HG02571 (cell line): Measurements from ENCODE around the gene CDYL.
"Not testable (repeated sequence)": the region's sequence is repeated elsewhere in the genome, so short reads cannot be mapped to it uniquely, and the experiment has no call there.

Source experiments
- ATAC-seq: cut with Tn5 transposase; IDR thresholded peaks from one replicate; pipeline ENCODE4 v1.9.1; 2021; ENCODE audit warnings: mild to moderate bottlenecking, moderate library complexity; ENCODE audit not compliant: unreplicated experiment

The CDYL gene

GRCh38 chr6:4829089-4829488 lies 52.9 kb downstream of the CDYL start:
- no peak for ATAC-seq

GRCh38 chr6:4835540-4835939 lies 59.3 kb downstream of the CDYL start:
- not testable (repeated sequence) for ATAC-seq

DNA sequence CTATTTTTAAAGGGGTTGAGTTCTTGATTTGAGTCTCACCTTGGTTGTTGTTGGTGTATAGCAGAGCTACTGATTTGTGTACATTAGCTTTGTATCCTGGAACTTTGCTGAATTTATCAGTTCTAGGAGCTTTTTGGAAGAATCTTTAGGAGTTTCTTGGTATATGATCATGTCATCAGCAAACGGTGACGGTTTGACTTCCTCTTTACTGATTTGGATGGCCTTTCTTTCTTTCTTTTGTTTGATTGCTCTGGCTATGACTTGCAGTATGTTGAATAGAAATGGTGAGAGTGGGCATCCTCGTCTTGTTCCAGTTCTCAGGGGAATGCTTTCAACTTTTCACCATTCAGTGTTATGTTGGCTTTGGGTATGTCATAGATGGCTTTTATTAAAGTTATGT lies 64.0 kb downstream of the CDYL start:
- no peak for ATAC-seq

DNA sequence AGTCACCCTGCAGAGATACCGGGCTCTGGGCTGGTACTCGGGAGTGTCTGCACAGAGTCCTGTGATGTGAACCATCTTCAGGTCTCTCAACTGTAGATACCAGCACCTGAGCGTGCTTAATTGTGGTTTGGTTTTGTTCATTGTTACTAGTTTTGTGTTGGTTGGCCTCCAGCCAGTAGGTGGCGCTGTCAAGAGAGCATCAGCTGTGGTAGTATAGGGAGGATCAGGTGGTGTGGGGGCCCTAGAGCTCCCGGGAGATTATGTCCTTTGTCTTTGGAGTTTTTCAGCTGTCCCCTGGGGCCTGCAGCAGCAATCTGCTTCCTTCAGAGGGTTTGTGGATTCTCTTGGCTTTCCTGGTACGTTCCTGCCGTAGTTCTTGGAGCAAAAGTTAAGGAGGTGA lies 67.9 kb downstream of the CDYL start:
- no peak for ATAC-seq

GRCh38 chr6:4846387-4846786 lies 70.2 kb downstream of the CDYL start:
- no peak for ATAC-seq

DNA sequence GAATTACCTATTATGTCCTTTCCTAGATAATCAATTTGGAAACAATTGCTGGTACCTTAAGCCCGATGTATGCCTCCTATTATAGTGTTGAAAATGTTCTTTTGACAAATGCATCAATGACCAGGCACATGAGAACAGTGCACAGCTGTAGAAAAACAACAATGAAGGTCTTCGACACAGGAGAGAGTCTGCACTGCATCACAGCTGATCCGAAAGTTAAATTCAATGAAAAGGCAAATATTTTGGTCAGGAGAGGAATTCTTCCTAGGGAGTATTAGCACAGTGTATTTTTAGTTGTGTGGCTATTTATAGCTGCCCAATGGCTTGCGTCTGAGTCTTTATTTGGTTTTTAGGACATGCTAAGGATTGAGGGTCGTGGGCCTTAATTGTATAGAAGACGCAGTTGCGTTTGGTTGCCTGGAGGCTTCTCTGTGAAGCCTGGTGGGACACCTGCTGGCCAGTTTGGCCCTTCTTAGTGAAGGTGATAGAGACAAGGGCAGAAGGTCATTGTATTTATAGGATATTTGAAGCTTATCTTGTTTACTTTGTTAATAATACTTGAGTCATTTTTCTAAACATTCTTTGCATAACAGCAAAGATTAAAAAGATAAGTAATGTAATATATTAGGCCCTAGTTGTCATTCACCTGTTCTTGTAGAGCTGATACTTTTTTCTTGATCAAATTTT lies 72.3 kb downstream of the CDYL start:
- no peak for ATAC-seq

GRCh38 chr6:4849226-4850022 lies 73.2 kb downstream of the CDYL start:
- no peak for ATAC-seq

GRCh38 chr6:4851035-4851434 lies 74.8 kb downstream of the CDYL start:
- ATAC-seq = no peak

DNA sequence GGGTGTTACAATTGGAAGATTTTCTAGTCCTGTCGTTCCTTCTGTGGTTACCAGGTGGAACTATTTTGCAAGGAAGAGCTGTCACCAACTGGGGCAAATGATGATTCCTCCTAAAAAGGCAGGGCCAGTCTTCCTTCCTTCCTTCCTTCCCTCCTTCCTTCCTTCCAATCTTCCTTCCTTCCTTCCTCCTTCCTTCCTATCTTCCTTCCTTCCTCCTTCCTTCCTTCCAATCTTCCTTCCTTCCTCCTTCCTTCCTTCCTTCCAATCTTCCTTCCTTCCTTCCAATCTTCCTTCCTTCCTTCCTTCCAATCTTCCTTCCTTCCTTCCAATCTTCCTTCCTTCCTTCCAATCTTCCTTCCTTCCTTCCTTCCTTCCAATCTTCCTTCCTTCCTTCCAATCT lies 76.0 kb downstream of the CDYL start:
- not testable (repeated sequence) for ATAC-seq

DNA sequence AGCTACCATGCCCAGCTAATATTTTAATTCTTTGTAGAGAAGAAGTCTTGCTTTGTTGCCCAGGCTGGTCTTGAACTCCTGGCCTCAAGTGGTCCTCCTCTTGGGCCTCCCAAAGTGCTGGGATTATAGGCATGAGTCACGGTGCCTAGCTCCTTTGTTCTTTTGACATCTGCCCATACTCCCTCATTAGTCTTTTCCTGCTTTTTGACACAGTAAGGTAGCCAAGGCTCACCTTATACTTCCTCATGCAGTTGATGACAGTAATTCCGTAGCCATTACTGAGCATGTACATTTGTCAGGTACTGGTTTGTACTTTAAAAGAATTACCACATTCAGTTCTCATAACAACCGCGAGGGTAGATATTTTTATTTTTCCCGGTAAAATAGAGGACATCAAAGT lies 76.7 kb downstream of the CDYL start:
- no peak for ATAC-seq

DNA sequence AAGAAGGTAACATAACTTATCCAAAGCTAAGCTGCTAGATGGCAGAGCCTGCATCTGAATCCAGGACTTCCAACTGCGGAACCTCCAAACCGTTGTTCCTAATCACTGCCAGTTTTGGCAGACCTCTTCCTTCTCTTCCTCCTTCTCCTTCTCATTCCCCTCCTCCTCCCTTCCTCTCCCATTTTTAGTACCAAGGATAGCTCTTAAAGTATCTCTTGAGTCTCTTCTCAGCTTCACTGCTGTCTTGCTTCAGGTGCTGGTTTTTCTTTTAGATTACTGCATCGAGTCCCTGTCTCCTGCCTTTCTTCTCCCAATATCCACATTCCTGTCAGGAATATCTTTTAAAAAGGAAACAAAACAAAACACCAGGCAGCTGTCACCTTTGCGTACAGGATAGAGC lies 77.1 kb downstream of the CDYL start:
- no peak for ATAC-seq

DNA sequence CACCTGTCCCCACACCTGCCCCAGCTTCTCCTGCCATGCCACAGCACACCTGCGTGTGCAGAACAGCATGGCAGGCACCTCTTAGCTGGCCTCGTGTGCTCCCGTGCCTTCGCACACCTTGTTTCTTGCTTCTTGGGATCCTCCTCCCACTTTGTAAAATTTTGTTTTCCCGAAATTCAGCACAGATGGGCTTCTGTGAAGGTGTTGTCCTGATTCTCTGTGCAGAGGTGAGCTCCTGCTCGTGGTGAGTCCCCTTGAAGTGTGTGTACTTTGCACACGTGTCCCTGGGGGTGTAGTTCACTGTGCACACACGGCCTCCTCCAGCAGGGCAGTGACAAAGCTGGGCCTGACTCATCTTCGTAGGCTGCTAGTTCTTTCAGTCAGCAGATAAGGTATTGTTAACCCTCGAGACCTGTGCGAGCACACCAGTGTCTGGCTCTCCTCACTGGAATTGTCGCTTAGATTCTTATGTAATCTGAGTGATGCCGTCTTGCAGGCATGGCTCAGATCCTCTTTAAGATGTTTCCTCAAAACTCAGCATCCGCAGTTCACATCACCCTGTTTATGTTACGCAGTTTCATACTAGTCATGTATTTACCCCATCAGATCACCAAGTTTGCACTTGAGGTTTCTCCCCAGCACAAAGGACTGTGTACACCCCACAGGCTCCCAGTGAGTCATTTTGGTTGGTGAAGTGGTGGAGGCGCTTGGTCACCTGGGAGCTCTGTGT lies 77.7 kb downstream of the CDYL start:
- ATAC-seq = no peak

DNA sequence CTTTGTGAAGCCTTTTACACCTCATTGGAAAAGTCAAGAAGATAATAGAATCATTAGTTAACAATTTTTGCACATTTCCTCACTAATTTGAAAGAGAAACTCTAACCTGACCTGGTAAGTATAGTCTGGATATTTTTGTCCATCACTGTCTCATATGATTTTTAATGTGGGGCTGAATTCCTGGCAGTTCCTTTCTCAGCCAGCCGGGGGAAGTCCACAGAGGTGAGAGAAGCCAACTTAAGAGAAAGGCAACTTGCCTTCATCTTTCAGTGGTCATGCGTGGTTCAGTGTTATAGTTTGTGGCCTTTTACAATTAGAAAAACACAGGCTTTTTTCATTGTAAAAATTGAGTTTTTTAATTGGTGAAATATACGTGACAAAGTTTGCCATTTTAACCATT lies 80.6 kb downstream of the CDYL start:
- no peak for ATAC-seq

DNA sequence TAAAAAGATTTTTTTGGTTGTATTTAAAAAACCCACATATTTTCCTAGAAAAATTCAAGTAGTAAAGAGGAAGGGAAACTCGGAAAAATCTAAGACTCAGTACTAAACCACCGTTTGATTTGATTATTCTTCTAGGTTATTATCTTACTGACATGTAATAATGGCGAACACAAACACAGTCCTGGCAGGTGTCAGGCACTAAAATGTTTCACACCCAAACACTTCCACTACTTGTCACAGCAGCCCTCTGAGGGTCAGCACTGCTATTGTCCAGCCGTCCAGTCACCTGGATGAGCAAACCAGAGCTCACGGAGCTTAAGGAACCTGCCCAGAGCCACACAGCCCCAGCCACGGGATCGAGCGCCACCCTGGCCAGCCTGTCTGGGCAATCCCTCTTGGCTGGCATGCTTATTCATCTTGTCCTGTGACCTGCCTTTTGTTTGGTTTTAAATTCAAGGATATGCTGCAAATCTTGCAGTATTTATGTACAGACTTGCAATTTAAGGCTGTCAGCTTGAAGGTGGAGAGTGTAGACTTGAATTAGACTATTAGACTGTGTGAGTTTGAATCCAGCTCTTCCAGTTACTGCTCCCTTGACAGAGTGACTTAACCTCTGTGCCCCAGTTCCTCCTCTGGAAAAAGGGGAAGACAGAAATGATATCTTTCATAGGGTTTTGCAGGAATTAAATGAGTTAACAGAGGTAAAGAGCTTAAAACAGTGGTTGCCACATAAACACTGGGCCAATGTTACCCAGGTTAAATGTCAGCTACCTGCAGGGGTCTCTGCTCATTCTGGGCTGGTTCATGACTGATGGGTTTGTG lies 82.2 kb downstream of the CDYL start:
- no peak for ATAC-seq

- no peak for ATAC-seq
Observed at GRCh38 chr6:4860387-4860786, 84.2 kb downstream of the CDYL start.

DNA sequence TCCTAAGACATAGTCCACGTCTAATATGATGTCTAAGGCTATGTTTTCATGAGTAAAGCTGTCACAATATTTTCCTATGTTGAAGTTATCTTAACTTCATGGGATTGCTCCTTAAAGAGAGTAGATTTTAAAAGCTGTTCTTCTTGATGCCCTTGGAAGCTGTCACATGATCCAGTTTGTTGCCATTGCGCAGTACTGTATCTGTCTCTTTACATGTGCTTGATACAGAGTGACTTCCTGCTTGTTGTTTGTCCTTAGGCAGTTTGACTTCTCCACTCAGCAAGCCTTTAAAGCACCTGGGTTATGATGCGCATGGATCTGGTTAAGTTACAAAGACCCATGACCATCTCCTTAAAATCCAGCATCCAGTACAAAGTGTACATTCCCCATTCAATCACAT lies 85.4 kb downstream of the CDYL start:
- ATAC-seq = no peak

GRCh38 chr6:4864519-4864918 lies 88.3 kb downstream of the CDYL start:
- ATAC-seq = no peak

DNA sequence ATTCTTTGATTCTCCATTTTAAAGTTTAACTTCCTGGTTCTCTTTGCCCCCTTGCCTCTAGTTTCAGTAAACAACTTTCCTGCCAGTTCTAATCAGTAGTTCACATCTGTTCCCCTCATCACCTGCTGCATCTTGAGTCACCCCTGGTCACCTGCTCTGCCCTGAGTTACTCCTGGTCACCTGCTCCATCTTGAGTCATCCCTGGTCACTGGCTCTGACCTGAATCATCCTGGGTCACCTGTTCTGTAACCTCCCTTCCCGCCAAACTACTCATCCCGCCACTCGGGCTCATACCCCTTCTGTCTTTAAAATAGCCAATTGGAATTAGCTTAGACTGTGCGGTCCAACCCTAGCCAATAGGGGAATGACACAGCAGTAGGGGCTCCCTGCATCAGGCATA lies 88.8 kb downstream of the CDYL start:
- not testable (repeated sequence) for ATAC-seq

DNA sequence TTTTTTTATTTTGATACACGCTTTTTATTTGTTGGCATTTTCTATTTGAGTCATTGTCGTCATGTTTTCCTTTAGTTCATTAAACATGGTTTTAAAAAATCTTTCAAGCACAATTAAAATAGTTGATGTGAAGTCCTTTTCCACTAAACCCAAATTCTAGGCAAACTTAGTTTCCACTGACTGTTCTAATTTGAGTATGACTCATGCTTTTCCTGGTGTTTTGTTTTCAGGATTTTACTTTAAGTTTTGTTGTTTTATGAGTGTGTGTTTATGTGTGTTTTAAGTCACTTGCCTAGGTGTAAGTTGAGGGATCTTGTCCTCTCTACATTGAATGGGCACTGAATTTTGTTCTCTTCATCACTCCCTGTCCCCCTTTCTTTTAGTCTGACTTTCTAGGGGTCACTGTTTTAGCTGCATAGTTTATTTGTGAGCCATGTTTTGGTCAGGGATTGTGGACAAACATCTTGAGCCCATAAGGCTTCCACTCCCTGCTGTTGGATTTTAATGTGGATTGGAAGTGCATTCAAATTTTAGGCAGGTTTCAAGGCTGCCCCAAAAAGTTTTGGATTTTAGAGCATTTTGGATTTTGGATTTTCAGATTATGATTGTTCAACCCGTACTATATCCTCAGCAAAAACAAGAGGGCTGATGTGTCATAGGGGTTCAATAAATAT lies 94.8 kb downstream of the CDYL start:
- ATAC-seq = no peak

DNA sequence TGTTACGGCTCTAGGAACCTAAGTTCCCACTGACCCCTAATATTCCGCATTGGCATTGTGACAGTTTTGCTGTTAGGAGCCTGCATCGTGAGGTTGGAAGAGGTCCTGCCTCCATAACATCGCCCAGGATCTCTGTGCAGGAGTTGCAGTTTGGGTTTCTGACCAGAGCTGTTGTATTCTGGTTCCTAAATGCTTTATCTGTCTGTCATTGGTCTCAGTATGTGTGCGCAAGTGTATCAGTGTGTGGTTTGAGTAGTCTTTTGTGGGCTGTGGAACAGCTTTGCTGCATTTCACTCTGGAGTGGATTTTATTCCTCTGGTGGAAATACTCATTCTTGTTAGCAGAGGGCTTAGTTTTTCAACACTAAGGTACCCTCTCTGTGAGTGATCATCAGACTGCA lies 95.6 kb downstream of the CDYL start:
- no peak for ATAC-seq

DNA sequence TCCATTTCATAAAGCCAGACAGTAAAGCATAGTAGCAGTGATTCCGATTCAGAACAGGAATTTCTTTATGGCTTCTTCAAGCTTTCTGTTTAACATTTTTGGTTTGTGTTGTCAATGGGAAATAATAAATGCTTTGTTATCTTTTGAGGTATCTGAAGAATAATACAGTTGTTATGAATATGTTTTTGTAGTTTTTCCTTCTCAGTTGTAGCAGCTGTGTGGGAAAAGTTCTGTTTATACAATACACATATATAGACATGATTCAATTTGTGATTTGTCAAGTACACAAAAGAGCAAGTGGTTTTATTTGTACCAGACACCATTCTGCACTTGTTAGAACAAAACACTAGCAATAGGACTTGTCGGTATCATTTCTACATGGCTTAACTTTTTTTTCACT lies 96.6 kb downstream of the CDYL start:
- no peak for ATAC-seq
